BLaER1 treated with 17β-estradiol and CSF1 and Interleukin-3, amounts not matched to agents 10 nM and 100 nM (cell line): Measurements from ENCODE around the gene ITGB2.
"Not testable (repeated sequence)": the region's sequence is repeated elsewhere in the genome, so short reads cannot be mapped to it uniquely, and the experiment has no call there.

Experiments
- H3K27ac ChIP-seq, 11 experiments: shearing (Covaris generic); formaldehyde crosslinking; 2 replicates each; pipeline ENCODE4 v1.8.1; 2022
- H3K27me3 ChIP-seq, 11 experiments: shearing (Covaris generic); formaldehyde crosslinking; 2 replicates each; pipeline ENCODE4 v1.8.1; 2022
- H3K36me3 ChIP-seq, 11 experiments: shearing (Covaris generic); formaldehyde crosslinking; 2 replicates each; pipeline ENCODE4 v1.8.1; 2022
- H3K4me1 ChIP-seq, 10 experiments: shearing (Covaris generic); formaldehyde crosslinking; 2 replicates each; pipeline ENCODE4 v1.8.1; 2022
- H3K4me2 ChIP-seq, 11 experiments: shearing (Covaris generic); formaldehyde crosslinking; 2 replicates each; pipeline ENCODE4 v1.8.1; 2022
- H3K4me3 ChIP-seq, 10 experiments: shearing (Covaris generic); formaldehyde crosslinking; 2 replicates each; pipeline ENCODE4 v1.8.1; 2022
- H3K9ac ChIP-seq, 11 experiments: shearing (Covaris generic); formaldehyde crosslinking; 2 replicates each; pipeline ENCODE4 v1.8.1; 2022
- H3K9me3 ChIP-seq, 11 experiments: shearing (Covaris generic); formaldehyde crosslinking; replicated peaks in 1 of 11; 2 replicates each; pipeline ENCODE4 v1.8.1; 2022
- H4K20me1 ChIP-seq, 11 experiments: shearing (Covaris generic); formaldehyde crosslinking; 2 replicates each; pipeline ENCODE4 v1.8.1; 2022
- Cebpa-rat ChIP-seq, 11 experiments: shearing (Covaris generic); IDR thresholded peaks; 2 replicates each; pipeline ENCODE4 v1.8.1; 2022

The ITGB2 gene

GRCh38 chr21:44917446-44918106, 3.1 kb downstream of the ITGB2 start:
- H3K27me3 ChIP-seq: no peaks in the 10 kb centered on the region
- peak overlapping the region; percentile 94 to 100 (median 97) for H3K4me2 ChIP-seq
- peaks cover 79 to 99% (median 87%) of the 10 kb centered on the region in 10 experiments for H3K4me1 ChIP-seq

GRCh38 chr21:44916965-44917364, 3.7 kb downstream of the ITGB2 start:
- no peaks in the 10 kb centered on the region for H3K9me3 ChIP-seq
- no peak for TF ChIP-seq Cebpa-rat (IDR thresholded peaks at IDR 0.05)
- peaks cover 22 to 85% (median 78%) of the 10 kb centered on the region in 11 experiments; a peak in 21 of 22 replicates for H4K20me1 ChIP-seq
- peaks cover 0 to 75% (median 35%) of the 10 kb centered on the region in 11 experiments; a peak in 18 of 22 replicates for H3K36me3 ChIP-seq
- H3K27ac ChIP-seq: no peak overlapping the region
- no peaks in the 10 kb centered on the region for H3K27me3 ChIP-seq
- H3K4me1 ChIP-seq: peaks cover 79 to 99% (median 87%) of the 10 kb centered on the region in 10 experiments
- H3K9ac ChIP-seq: peak overlapping the region in 6 of 11 experiments; percentile 3 to 93 (median 84); a peak in 6 of 22 replicates
- peak overlapping the region in 5 of 10 experiments; percentile 89 to 100 (median 99); a peak in 8 of 20 replicates for H3K4me3 ChIP-seq
- H3K4me2 ChIP-seq: peak overlapping the region; percentile 94 to 100 (median 97); a peak in 21 of 22 replicates

More at GRCh38 chr21:44917446-44918106, 3.1 kb downstream of the ITGB2 start:
- Histone ChIP-seq H4K20me1 (peaks cover 22 to 78% (median 74%) of the 10 kb centered on the region in 11 experiments; a peak in 21 of 22 replicates), H3K9me3 (no peaks in the 10 kb centered on the region), H3K36me3 (peaks cover 0 to 75% (median 35%) of the 10 kb centered on the region in 11 experiments; a peak in 18 of 22 replicates), H3K9ac (peak overlapping the region; percentile 37 to 94 (median 93); a peak in 19 of 22 replicates), H3K27ac (peak overlapping the region in 6 of 11 experiments; percentile 4 to 95 (median 28); a peak in 8 of 22 replicates), H3K4me3 (peak overlapping the region in 8 of 10 experiments; percentile 85 to 100 (median 96); a peak in 16 of 20 replicates)
- TF ChIP-seq Cebpa-rat (IDR thresholded peaks at IDR 0.05): no peak

GRCh38 chr21:44914176-44914874, 6.4 kb downstream of the ITGB2 start:
- Histone ChIP-seq H3K27me3 (no peaks in the 10 kb centered on the region), H3K4me1 (peaks cover 95 to 100% (median 99%) of the 10 kb centered on the region in 10 experiments), H4K20me1 (peaks cover 18 to 100% (median 88%) of the 10 kb centered on the region in 11 experiments; a peak in 21 of 22 replicates), H3K27ac (peak overlapping the region in 10 of 11 experiments; percentile 63 to 88 (median 79); a peak in 21 of 22 replicates), H3K4me2 (peak overlapping the region; percentile 87 to 100 (median 97)), H3K4me3 (peak overlapping the region in 9 of 10 experiments; percentile 7 to 99 (median 43); a peak in 16 of 20 replicates), H3K9me3 (no peaks in the 10 kb centered on the region), H3K9ac (peak overlapping the region; percentile 63 to 77 (median 69)), H3K36me3 (peaks cover 0 to 83% (median 52%) of the 10 kb centered on the region in 11 experiments; a peak in 18 of 22 replicates)
- peak in 9 of 11 experiments; percentile 18 to 73 (median 49); a peak in 8 of 22 replicates for TF ChIP-seq Cebpa-rat (IDR thresholded peaks at IDR 0.05)

- Histone ChIP-seq H3K4me2 (peak overlapping the region; percentile 87 to 100 (median 97)), H3K36me3 (peaks cover 0 to 83% (median 54%) of the 10 kb centered on the region in 11 experiments; a peak in 18 of 22 replicates), H3K27ac (peak overlapping the region; percentile 53 to 88 (median 79)), H4K20me1 (peaks cover 16 to 100% (median 81%) of the 10 kb centered on the region in 11 experiments; a peak in 21 of 22 replicates), H3K4me3 (peak overlapping the region in 9 of 10 experiments; percentile 23 to 99 (median 43); a peak in 18 of 20 replicates), H3K27me3 (no peaks in the 10 kb centered on the region), H3K4me1 (peaks cover 96 to 100% (median 100%) of the 10 kb centered on the region in 10 experiments), H3K9ac (peak overlapping the region; percentile 63 to 77 (median 69)), H3K9me3 (no peaks in the 10 kb centered on the region)
- TF ChIP-seq Cebpa-rat (IDR thresholded peaks at IDR 0.05): no peak
Measured at GRCh38 chr21:44913425-44914175, 7.1 kb downstream of the ITGB2 start.

- peaks cover 96 to 100% (median 98%) of the 10 kb centered on the region in 10 experiments for H3K4me1 ChIP-seq
- H3K9ac ChIP-seq: peak overlapping the region; percentile 63 to 80 (median 72)
- H3K36me3 ChIP-seq: peaks cover 0 to 79% (median 45%) of the 10 kb centered on the region in 11 experiments; a peak in 18 of 22 replicates
- H3K4me2 ChIP-seq: peak overlapping the region; percentile 87 to 100 (median 97)
- peaks cover 8 to 94% (median 72%) of the 10 kb centered on the region in 11 experiments; a peak in 20 of 22 replicates for H4K20me1 ChIP-seq
- peak overlapping the region in 9 of 10 experiments; percentile 23 to 99 (median 32); a peak in 14 of 20 replicates for H3K4me3 ChIP-seq
- not testable (repeated sequence) for H3K27me3 ChIP-seq, H3K9me3 ChIP-seq
- H3K27ac ChIP-seq: peak overlapping the region; percentile 55 to 89 (median 80)
Measured at GRCh38 chr21:44912506-44913412, 7.9 kb downstream of the ITGB2 start.

GRCh38 chr21:44912158-44912473, 8.6 kb downstream of the ITGB2 start:
- Histone ChIP-seq H3K36me3 (peaks cover 0 to 79% (median 44%) of the 10 kb centered on the region in 11 experiments; a peak in 18 of 22 replicates), H3K4me3 (peak overlapping the region in 9 of 10 experiments; percentile 15 to 59 (median 33); a peak in 15 of 20 replicates), H4K20me1 (peaks cover 3 to 88% (median 66%) of the 10 kb centered on the region in 11 experiments; a peak in 20 of 22 replicates), H3K9me3 (no peaks in the 10 kb centered on the region), H3K9ac (peak overlapping the region; percentile 60 to 80 (median 71)), H3K27me3 (no peaks in the 10 kb centered on the region), H3K4me1 (peaks cover 96 to 100% (median 98%) of the 10 kb centered on the region in 10 experiments), H3K4me2 (peak overlapping the region; percentile 86 to 100 (median 97)), H3K27ac (peak overlapping the region; percentile 55 to 89 (median 80))
- no peak for TF ChIP-seq Cebpa-rat (IDR thresholded peaks at IDR 0.05)

- Histone ChIP-seq H3K27ac (peak overlapping the region; percentile 55 to 89 (median 80)), H4K20me1 (peaks cover 3 to 84% (median 61%) of the 10 kb centered on the region in 11 experiments; a peak in 19 of 22 replicates), H3K9ac (peak overlapping the region; percentile 60 to 80 (median 71)), H3K4me3 (peak overlapping the region in 9 of 10 experiments; percentile 15 to 59 (median 33); a peak in 14 of 20 replicates), H3K36me3 (peaks cover 0 to 79% (median 46%) of the 10 kb centered on the region in 11 experiments; a peak in 19 of 22 replicates), H3K27me3 (no peaks in the 10 kb centered on the region), H3K9me3 (no peaks in the 10 kb centered on the region), H3K4me2 (peak overlapping the region; percentile 86 to 100 (median 97)), H3K4me1 (peaks cover 96 to 100% (median 98%) of the 10 kb centered on the region in 10 experiments)
- no peak for TF ChIP-seq Cebpa-rat (IDR thresholded peaks at IDR 0.05)
Measured at GRCh38 chr21:44911384-44912157, 9.1 kb downstream of the ITGB2 start.
